Liver (tissue), 3 donors: Measurements from ENCODE around the gene CSF3R.

Experiments used
- JUND ChIP-seq, 2 donors: IDR thresholded peaks; 2 replicates each; pipeline ENCODE4 v1.6.1; 2016; ENCODE audit warnings: antibody characterized with exemption in 2 of 2
- RAD21 ChIP-seq, 2 donors: IDR thresholded peaks; 2 replicates each; pipeline ENCODE4 v1.6.1; 2016; ENCODE audit warnings: antibody characterized with exemption in 2 of 2, mild to moderate bottlenecking in 2 of 2
- RXRA ChIP-seq, 2 donors: IDR thresholded peaks; 2 replicates each; pipeline ENCODE4 v1.6.1; 2017 to 2018; ENCODE audit warnings: antibody characterized with exemption in 2 of 2, mild to moderate bottlenecking in 1 of 2
- YY1 ChIP-seq: IDR thresholded peaks from 2 replicates; pipeline ENCODE4 v1.6.1; 2016; ENCODE audit warnings: antibody characterized with exemption, mild to moderate bottlenecking
- TF ChIP-seq, protein P1 (sequence below): IDR thresholded peaks from 2 replicates; pipeline ENCODE4 v1.6.1; 2016; ENCODE audit warnings: antibody characterized with exemption, mild to moderate bottlenecking
- TF ChIP-seq, protein P2 (sequence below): fragments of 150-350 bp; IDR thresholded peaks from 2 replicates; pipeline ENCODE4 v1.5.1; 2017; ENCODE audit warnings: improper control_type of control experiment, low read depth, low read length; ENCODE audit not compliant: missing input control
- TF ChIP-seq, protein P3 (sequence below): IDR thresholded peaks from 2 replicates; pipeline ENCODE4 v1.6.1; 2016; ENCODE audit warnings: antibody characterized with exemption
- donor health status: healthy.
- donor health status: healthy.

DNA sequence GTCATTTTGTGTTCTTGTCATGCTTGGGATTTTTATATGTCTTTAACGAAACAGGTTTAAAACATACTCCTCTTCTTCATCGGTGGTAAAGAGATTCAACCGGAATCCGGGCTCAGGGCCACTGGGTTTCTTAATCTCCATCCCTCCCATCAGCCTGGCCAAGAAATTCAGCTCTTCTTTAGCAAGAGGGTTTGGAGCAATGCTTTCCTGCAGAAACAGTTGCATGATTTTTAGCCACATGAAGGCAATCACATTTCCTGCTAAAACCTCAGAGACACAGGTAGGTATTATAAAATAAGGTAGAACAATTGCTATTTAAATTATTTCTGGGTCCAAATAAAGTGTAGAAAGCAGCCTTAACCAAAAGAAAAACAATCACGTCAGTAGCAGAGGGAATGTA is 62.3 kb downstream of the CSF3R start:
- TF ChIP-seq, protein P1, sequence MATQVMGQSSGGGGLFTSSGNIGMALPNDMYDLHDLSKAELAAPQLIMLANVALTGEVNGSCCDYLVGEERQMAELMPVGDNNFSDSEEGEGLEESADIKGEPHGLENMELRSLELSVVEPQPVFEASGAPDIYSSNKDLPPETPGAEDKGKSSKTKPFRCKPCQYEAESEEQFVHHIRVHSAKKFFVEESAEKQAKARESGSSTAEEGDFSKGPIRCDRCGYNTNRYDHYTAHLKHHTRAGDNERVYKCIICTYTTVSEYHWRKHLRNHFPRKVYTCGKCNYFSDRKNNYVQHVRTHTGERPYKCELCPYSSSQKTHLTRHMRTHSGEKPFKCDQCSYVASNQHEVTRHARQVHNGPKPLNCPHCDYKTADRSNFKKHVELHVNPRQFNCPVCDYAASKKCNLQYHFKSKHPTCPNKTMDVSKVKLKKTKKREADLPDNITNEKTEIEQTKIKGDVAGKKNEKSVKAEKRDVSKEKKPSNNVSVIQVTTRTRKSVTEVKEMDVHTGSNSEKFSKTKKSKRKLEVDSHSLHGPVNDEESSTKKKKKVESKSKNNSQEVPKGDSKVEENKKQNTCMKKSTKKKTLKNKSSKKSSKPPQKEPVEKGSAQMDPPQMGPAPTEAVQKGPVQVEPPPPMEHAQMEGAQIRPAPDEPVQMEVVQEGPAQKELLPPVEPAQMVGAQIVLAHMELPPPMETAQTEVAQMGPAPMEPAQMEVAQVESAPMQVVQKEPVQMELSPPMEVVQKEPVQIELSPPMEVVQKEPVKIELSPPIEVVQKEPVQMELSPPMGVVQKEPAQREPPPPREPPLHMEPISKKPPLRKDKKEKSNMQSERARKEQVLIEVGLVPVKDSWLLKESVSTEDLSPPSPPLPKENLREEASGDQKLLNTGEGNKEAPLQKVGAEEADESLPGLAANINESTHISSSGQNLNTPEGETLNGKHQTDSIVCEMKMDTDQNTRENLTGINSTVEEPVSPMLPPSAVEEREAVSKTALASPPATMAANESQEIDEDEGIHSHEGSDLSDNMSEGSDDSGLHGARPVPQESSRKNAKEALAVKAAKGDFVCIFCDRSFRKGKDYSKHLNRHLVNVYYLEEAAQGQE, result no peak
- TF ChIP-seq, protein P2, sequence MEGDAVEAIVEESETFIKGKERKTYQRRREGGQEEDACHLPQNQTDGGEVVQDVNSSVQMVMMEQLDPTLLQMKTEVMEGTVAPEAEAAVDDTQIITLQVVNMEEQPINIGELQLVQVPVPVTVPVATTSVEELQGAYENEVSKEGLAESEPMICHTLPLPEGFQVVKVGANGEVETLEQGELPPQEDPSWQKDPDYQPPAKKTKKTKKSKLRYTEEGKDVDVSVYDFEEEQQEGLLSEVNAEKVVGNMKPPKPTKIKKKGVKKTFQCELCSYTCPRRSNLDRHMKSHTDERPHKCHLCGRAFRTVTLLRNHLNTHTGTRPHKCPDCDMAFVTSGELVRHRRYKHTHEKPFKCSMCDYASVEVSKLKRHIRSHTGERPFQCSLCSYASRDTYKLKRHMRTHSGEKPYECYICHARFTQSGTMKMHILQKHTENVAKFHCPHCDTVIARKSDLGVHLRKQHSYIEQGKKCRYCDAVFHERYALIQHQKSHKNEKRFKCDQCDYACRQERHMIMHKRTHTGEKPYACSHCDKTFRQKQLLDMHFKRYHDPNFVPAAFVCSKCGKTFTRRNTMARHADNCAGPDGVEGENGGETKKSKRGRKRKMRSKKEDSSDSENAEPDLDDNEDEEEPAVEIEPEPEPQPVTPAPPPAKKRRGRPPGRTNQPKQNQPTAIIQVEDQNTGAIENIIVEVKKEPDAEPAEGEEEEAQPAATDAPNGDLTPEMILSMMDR, result no peak
- no peak for TF ChIP-seq YY1
- TF ChIP-seq RAD21 (IDR thresholded peaks at IDR 0.05), result no peak
- TF ChIP-seq JUND (IDR thresholded peaks at IDR 0.05), result no peak
- TF ChIP-seq RXRA (IDR thresholded peaks at IDR 0.05), result no peak
- TF ChIP-seq, protein P3, sequence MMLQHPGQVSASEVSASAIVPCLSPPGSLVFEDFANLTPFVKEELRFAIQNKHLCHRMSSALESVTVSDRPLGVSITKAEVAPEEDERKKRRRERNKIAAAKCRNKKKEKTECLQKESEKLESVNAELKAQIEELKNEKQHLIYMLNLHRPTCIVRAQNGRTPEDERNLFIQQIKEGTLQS, result no peak
